Esophagus squamous epithelium (tissue), 5 donors: ENCODE measurements around the gene KCNJ18. TPM values are rescaled to one million over a fixed set of nuclear protein-coding genes. Genes with fewer than 3 reads are reported as not detected.
"Not testable (repeated sequence)": the region's sequence is repeated elsewhere in the genome, so short reads cannot be mapped to it uniquely, and the experiment has no call there.

Experiments used
- DNase-seq: peaks from one replicate; lab custom pipeline; 2025; lab: John Stamatoyannopoulos, UW
- H3K27ac ChIP-seq, 4 donors: fragments of 200-600 bp; sonication (generic); one replicate each; pipeline ENCODE4 v1.5.1; 2016 to 2019; ENCODE audit warnings: mild to moderate bottlenecking in 1 of 4
- H3K27me3 ChIP-seq, 4 donors: fragments of 200-600 bp; sonication (generic); 1 replicate in 3 of 4; 2 replicates in 1 of 4; pipeline versions ENCODE4 v1.5.1 to v1.6.0; 2017 to 2021; ENCODE audit warnings: antibody characterized with exemption in 1 of 4
- H3K36me3 ChIP-seq, 3 donors: fragments of 200-600 bp; sonication (generic); one replicate each; pipeline ENCODE4 v1.5.1; 2016 to 2019
- H3K4me1 ChIP-seq, 3 donors: fragments of 200-600 bp; sonication (generic); one replicate each; pipeline ENCODE4 v1.5.1; 2017 to 2019
- H3K4me3 ChIP-seq, 4 donors: fragments of 200-600 bp; sonication (generic); 1 replicate in 3 of 4; 2 replicates in 1 of 4; pipeline ENCODE4 v1.5.1; 2016 to 2019; ENCODE audit warnings: mild to moderate bottlenecking in 2 of 4, moderate library complexity in 1 of 4
- H3K9me3 ChIP-seq, 3 donors: fragments of 200-600 bp; sonication (generic); one replicate each; pipeline ENCODE4 v1.5.1; 2016 to 2019
- CTCF ChIP-seq, 6 experiments: fragments of 450-650 bp in 4 of 6; fragments of 200-600 bp in 2 of 6; sonication (generic) in 2 of 6; IDR thresholded peaks; one replicate each; pipeline ENCODE4 v1.5.1; 2016 to 2019; ENCODE audit warnings: antibody characterized with exemption in 6 of 6, mild to moderate bottlenecking in 4 of 6, moderate library complexity in 4 of 6
- POLR2A ChIP-seq, 4 donors: fragments of 450-650 bp; IDR thresholded peaks; one replicate each; pipeline ENCODE4 v1.6.1; 2017; ENCODE audit warnings: antibody characterized with exemption in 4 of 4, mild to moderate bottlenecking in 4 of 4, moderate library complexity in 3 of 4
- WGBS, 2 donors: methylation state at CpG; one replicate each; pipeline ENCODE4 v1.1.5; 2018; 5-methylcytosine and 5-hydroxymethylcytosine counted together
- intact Hi-C: fragments of 100-400 bp; cut with DNase I; formaldehyde crosslinking; loops from one replicate; pipeline ENCODE4 v1.15.0; 2022
- total RNA-seq, 4 donors: library from RNA; depleted of rRNA; stranded (reverse); fragments of >200 nt; gene quantifications; one replicate each; pipeline ENCODE4 v1.1.0, GENCODE V29; 2016
- donor health status: DM: yes; HTN: yes; CAD: no.

Gene KCNJ18
- total RNA-seq, 4 donors from 2014 or later = 0.49 TPM; not detected in 3

- DNase-seq, intact Hi-C loops, H3K4me3 ChIP-seq, H3K4me1 ChIP-seq, H3K27ac ChIP-seq, H3K27me3 ChIP-seq, H3K9me3 ChIP-seq, H3K36me3 ChIP-seq: not testable (repeated sequence)
- no CpG with 5 or more reads among the region's 6 CpGs for WGBS, 2 donors
Measured at GRCh38 chr17:21701090-21701489, 8.8 kb downstream of the KCNJ18 start.

GRCh38 chr17:21702029-21702428, 9.7 kb downstream of the KCNJ18 start:
- H3K36me3 ChIP-seq, H3K4me1 ChIP-seq, H3K27me3 ChIP-seq, H3K4me3 ChIP-seq, H3K27ac ChIP-seq, intact Hi-C loops, H3K9me3 ChIP-seq, DNase-seq: not testable (repeated sequence)
- 74 to 77% methylated on average over 3 to 4 of the region's 8 CpGs for WGBS, 2 donors

GRCh38 chr17:21702521-21702920, 10.2 kb downstream of the KCNJ18 start:
- not testable (repeated sequence) for H3K4me1 ChIP-seq, DNase-seq

GRCh38 chr17:21702940-21703640, 10.8 kb downstream of the KCNJ18 start:
- H3K27me3 ChIP-seq, H3K4me1 ChIP-seq, intact Hi-C loops, DNase-seq, H3K4me3 ChIP-seq, H3K36me3 ChIP-seq, H3K9me3 ChIP-seq, H3K27ac ChIP-seq: not testable (repeated sequence)
- 92 to 100% methylated on average over 2 to 5 of the region's 51 CpGs for WGBS, 2 donors

More at GRCh38 chr17:21702521-21702920, 10.2 kb downstream of the KCNJ18 start:
- H3K4me3 ChIP-seq, H3K27me3 ChIP-seq, H3K9me3 ChIP-seq, intact Hi-C loops, H3K27ac ChIP-seq, H3K36me3 ChIP-seq: not testable (repeated sequence)
- WGBS, 2 donors = 60 to 100% methylated on average over 1 to 5 of the region's 22 CpGs

- H3K4me3 ChIP-seq, DNase-seq, intact Hi-C loops, H3K9me3 ChIP-seq, H3K36me3 ChIP-seq, H3K27me3 ChIP-seq, H3K4me1 ChIP-seq, H3K27ac ChIP-seq: not testable (repeated sequence)
- 83 to 90% methylated on average over 6 to 12 of the region's 35 CpGs for WGBS, 2 donors
Measured at GRCh38 chr17:21703891-21704872, 11.9 kb downstream of the KCNJ18 start.

- Histone ChIP-seq H3K27ac (no peak overlapping the region), H3K27me3 (no peaks in the 10 kb centered on the region), H3K4me1 (no peaks in the 10 kb centered on the region), H3K9me3 (no peaks in the 10 kb centered on the region), H3K36me3 (no peaks in the 10 kb centered on the region), H3K4me3 (no peak overlapping the region)
- no peak for DNase-seq
- intact Hi-C loops = no loop called here
- 64 to 76% methylated on average over 11 to 12 of the region's 13 CpGs for WGBS, 2 donors
- TF ChIP-seq POLR2A (IDR thresholded peaks at IDR 0.05) (no peak), CTCF (IDR thresholded peaks at IDR 0.05) (no peak)
Measured at GRCh38 chr17:21705021-21705601, 12.8 kb downstream of the KCNJ18 start.

GRCh38 chr17:21705746-21706145, 13.4 kb downstream of the KCNJ18 start:
- DNase-seq, H3K9me3 ChIP-seq, intact Hi-C loops, H3K27ac ChIP-seq, H3K27me3 ChIP-seq, H3K4me1 ChIP-seq, H3K4me3 ChIP-seq, H3K36me3 ChIP-seq: not testable (repeated sequence)
- 57 to 58% methylated on average over 3 to 4 of the region's 6 CpGs for WGBS, 2 donors

GRCh38 chr17:21706546-21706945, 14.2 kb downstream of the KCNJ18 start:
- H3K9me3 ChIP-seq, H3K4me1 ChIP-seq, H3K27me3 ChIP-seq, H3K4me3 ChIP-seq, H3K27ac ChIP-seq, H3K36me3 ChIP-seq, DNase-seq, intact Hi-C loops: not testable (repeated sequence)
- WGBS, 2 donors = 75 to 86% methylated on average over 5 of the region's 7 CpGs

- DNase-seq, intact Hi-C loops, H3K36me3 ChIP-seq, H3K4me3 ChIP-seq, H3K27me3 ChIP-seq, H3K4me1 ChIP-seq, H3K9me3 ChIP-seq, H3K27ac ChIP-seq: not testable (repeated sequence)
- 46 to 79% methylated on average over 2 of the region's 7 CpGs for WGBS, 2 donors
Measured at GRCh38 chr17:21707131-21707530, 14.8 kb downstream of the KCNJ18 start.

GRCh38 chr17:21707711-21708611, 15.6 kb downstream of the KCNJ18 start:
- H3K4me1 ChIP-seq, H3K4me3 ChIP-seq, H3K27me3 ChIP-seq, H3K36me3 ChIP-seq, intact Hi-C loops, DNase-seq, H3K27ac ChIP-seq, H3K9me3 ChIP-seq: not testable (repeated sequence)
- 81 to 82% methylated on average over 7 to 10 of the region's 17 CpGs for WGBS, 2 donors
